ENCODE measurements around the gene RREB1.

DNA sequence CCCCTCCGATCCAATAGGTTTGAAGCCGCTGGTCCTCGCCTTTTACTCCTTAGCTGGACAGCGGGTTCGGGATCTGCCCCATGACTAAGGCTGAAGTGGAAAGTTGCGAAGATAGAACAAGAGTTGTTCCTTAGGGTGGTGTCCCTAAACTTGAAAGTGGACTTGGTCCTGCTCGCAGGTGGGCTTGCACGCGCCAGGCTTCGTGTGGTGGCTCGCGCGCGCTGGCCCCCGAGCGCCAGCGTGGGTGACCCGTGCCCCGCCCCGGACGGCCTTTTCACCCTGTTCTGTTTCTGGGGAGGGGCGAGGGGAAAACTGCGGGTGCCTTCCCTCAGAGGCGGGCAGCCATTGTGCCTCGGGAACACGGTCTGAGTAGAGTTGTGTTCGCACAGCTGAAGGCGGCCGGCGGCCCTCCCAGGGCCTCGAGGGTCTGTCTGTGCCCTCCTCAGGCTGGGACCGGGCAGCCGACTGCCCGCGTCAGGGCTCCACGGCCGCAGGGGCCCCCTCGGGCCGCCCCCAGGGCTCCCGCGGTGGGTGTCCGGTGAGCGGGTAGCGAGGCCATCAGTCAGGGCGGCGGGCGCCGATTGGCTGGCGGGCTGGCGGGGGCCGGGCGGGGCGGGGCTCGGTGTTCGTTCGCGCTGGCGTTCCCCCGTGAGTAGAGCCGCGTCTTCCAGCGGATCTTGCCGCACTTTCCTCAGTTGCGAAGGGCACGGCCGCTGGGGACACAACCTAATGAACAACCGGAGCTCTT lies 33.0 kb downstream of the RREB1 start:
- TF ChIP-seq, protein P1, sequence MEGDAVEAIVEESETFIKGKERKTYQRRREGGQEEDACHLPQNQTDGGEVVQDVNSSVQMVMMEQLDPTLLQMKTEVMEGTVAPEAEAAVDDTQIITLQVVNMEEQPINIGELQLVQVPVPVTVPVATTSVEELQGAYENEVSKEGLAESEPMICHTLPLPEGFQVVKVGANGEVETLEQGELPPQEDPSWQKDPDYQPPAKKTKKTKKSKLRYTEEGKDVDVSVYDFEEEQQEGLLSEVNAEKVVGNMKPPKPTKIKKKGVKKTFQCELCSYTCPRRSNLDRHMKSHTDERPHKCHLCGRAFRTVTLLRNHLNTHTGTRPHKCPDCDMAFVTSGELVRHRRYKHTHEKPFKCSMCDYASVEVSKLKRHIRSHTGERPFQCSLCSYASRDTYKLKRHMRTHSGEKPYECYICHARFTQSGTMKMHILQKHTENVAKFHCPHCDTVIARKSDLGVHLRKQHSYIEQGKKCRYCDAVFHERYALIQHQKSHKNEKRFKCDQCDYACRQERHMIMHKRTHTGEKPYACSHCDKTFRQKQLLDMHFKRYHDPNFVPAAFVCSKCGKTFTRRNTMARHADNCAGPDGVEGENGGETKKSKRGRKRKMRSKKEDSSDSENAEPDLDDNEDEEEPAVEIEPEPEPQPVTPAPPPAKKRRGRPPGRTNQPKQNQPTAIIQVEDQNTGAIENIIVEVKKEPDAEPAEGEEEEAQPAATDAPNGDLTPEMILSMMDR (IDR thresholded peaks at IDR 0.05; ENCODE audit: insufficient read depth, low read length), result no peak
- TF ChIP-seq POLR2AphosphoS5 (IDR thresholded peaks at IDR 0.05; ENCODE audit: low read depth), result peak; percentile 55; the same call in 1 of the 2 replicates
- TF ChIP-seq, protein P2, sequence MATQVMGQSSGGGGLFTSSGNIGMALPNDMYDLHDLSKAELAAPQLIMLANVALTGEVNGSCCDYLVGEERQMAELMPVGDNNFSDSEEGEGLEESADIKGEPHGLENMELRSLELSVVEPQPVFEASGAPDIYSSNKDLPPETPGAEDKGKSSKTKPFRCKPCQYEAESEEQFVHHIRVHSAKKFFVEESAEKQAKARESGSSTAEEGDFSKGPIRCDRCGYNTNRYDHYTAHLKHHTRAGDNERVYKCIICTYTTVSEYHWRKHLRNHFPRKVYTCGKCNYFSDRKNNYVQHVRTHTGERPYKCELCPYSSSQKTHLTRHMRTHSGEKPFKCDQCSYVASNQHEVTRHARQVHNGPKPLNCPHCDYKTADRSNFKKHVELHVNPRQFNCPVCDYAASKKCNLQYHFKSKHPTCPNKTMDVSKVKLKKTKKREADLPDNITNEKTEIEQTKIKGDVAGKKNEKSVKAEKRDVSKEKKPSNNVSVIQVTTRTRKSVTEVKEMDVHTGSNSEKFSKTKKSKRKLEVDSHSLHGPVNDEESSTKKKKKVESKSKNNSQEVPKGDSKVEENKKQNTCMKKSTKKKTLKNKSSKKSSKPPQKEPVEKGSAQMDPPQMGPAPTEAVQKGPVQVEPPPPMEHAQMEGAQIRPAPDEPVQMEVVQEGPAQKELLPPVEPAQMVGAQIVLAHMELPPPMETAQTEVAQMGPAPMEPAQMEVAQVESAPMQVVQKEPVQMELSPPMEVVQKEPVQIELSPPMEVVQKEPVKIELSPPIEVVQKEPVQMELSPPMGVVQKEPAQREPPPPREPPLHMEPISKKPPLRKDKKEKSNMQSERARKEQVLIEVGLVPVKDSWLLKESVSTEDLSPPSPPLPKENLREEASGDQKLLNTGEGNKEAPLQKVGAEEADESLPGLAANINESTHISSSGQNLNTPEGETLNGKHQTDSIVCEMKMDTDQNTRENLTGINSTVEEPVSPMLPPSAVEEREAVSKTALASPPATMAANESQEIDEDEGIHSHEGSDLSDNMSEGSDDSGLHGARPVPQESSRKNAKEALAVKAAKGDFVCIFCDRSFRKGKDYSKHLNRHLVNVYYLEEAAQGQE (IDR thresholded peaks at IDR 0.05; ENCODE audit: insufficient replicate concordance, low read depth), result peak; percentile 32
- TF ChIP-seq GABPA (IDR thresholded peaks at IDR 0.05; ENCODE audit: low read depth), result no peak
